HepG2 (cell line): Measurements from ENCODE around the gene RAB11FIP5. TPM values are rescaled to one million over a fixed set of nuclear protein-coding genes. Genes with fewer than 3 reads are reported as not detected.

Experiments
- AHDC1 ChIP-seq: sonication (generic); formaldehyde crosslinking; IDR thresholded peaks from 2 replicates; pipeline ENCODE4 v1.5.1; 2020; ENCODE audit warnings: mild to moderate bottlenecking, missing genetic modification reagents, borderline replicate concordance
- ARHGAP35 ChIP-seq: sonication (generic); formaldehyde crosslinking; IDR thresholded peaks from 2 replicates; pipeline ENCODE4 v1.9.0; 2022; ENCODE audit warnings: mild to moderate bottlenecking, inconsistent platforms, moderate library complexity, missing genetic modification reagents, borderline replicate concordance
- BHLHE40 ChIP-seq: IDR thresholded peaks from 2 replicates; pipeline ENCODE4 v1.6.1; 2011; ENCODE audit warnings: low read length, improper control_type of control experiment
- FIP1L1 ChIP-seq: fragments of 200-400 bp; formaldehyde crosslinking; IDR thresholded peaks from 2 replicates; pipeline ENCODE4 v1.6.1; 2018; ENCODE audit warnings: low read depth, mild to moderate bottlenecking, low read length, moderate library complexity, borderline replicate concordance; ENCODE audit not compliant: insufficient read depth
- KLF9 ChIP-seq: IDR thresholded peaks from 2 replicates; pipeline ENCODE4 v1.6.1; 2016; ENCODE audit warnings: low read depth
- MTA1 ChIP-seq: sonication (generic); formaldehyde crosslinking; IDR thresholded peaks from 2 replicates; pipeline ENCODE4 v1.4.0; 2020; ENCODE audit warnings: missing genetic modification reagents, mild to moderate bottlenecking, borderline replicate concordance
- MXD3 ChIP-seq: IDR thresholded peaks from 2 replicates; pipeline ENCODE4 v1.6.1; 2016; ENCODE audit warnings: mild to moderate bottlenecking, missing biosample characterization, missing genetic modification reagents
- NAIF1 ChIP-seq: sonication (generic); formaldehyde crosslinking; IDR thresholded peaks from 2 replicates; pipeline ENCODE4 v1.5.0; 2020; ENCODE audit warnings: mild to moderate bottlenecking, missing genetic modification reagents, borderline replicate concordance
- PAXIP1 ChIP-seq: sonication (generic); formaldehyde crosslinking; conservative IDR thresholded peaks from 2 replicates; pipeline ENCODE4 v1.4.0; 2020; ENCODE audit warnings: mild to moderate bottlenecking, missing genetic modification reagents, moderate library complexity
- PHF8 ChIP-seq: sonication (generic); formaldehyde crosslinking; IDR thresholded peaks from 2 replicates; pipeline ENCODE4 v1.5.0; 2020; ENCODE audit warnings: missing genetic modification reagents
- RXRB ChIP-seq: IDR thresholded peaks from 2 replicates; pipeline ENCODE4 v1.6.1; 2016; ENCODE audit warnings: borderline replicate concordance, missing genetic modification reagents, missing compliant biosample characterization
- SIN3A ChIP-seq: IDR thresholded peaks from 2 replicates; pipeline ENCODE4 v1.6.1; 2011; ENCODE audit warnings: low read depth, mild to moderate bottlenecking, control low read depth, low read length, borderline replicate concordance
- SNAPC5 ChIP-seq: sonication (generic); formaldehyde crosslinking; IDR thresholded peaks from 2 replicates; pipeline ENCODE4 v1.8.1; 2023; ENCODE audit warnings: mild to moderate bottlenecking, missing genetic modification reagents, borderline replicate concordance
- THAP11 ChIP-seq: IDR thresholded peaks from 2 replicates; pipeline ENCODE4 v1.6.1; 2016; ENCODE audit warnings: missing biosample characterization, missing genetic modification reagents
- TOE1 ChIP-seq: sonication (generic); formaldehyde crosslinking; IDR thresholded peaks from 2 replicates; pipeline ENCODE4 v1.4.0; 2020; ENCODE audit warnings: mild to moderate bottlenecking, missing genetic modification reagents
- ZNF30 ChIP-seq: sonication (generic); formaldehyde crosslinking; IDR thresholded peaks from 2 replicates; pipeline ENCODE4 v1.5.0; 2020; ENCODE audit warnings: mild to moderate bottlenecking, missing genetic modification reagents
- ZNF446 ChIP-seq: sonication (generic); formaldehyde crosslinking; IDR thresholded peaks from 2 replicates; pipeline ENCODE4 v1.5.0; 2020; ENCODE audit warnings: mild to moderate bottlenecking, missing genetic modification reagents
- ZNF768 ChIP-seq: sonication (generic); formaldehyde crosslinking; IDR thresholded peaks from 2 replicates; pipeline ENCODE4 v1.4.0; 2020; ENCODE audit warnings: missing genetic modification reagents
- polyA plus RNA-seq, 8 experiments: library from polyadenylated mRNA; depleted of rRNA in 3 of 8; stranded (reverse) in 7 of 8; unstranded in 1 of 8; fragments of >200 nt; fragmentation: Illumina TruSeq in 4 of 8; extraction: Trizol in 4 of 8; gene quantifications; 2 replicates each; pipeline versions ENCODE4 v1.2.1 to v1.2.3, GENCODE V29; 2011 to 2016; ENCODE audit warnings: low read depth in 4 of 8, missing spikeins in 1 of 8, mixed read lengths in 1 of 8; ENCODE audit not compliant: insufficient read depth in 1 of 8
- total RNA-seq, 5 experiments: library from RNA; depleted of rRNA; stranded (reverse); fragments of >200 nt; fragmentation: Illumina TruSeq; extraction: Trizol; gene quantifications; 2 replicates each; pipeline ENCODE4 v1.2.3, GENCODE V29; 2016; ENCODE audit warnings: low read depth in 1 of 5

RAB11FIP5 gene
- total and polyA plus RNA-seq, 2 of the 13 experiments (the other 11 are each of a cell fraction or from before 2014, with no cell fraction given) = 9.4 to 22.9 TPM

DNA sequence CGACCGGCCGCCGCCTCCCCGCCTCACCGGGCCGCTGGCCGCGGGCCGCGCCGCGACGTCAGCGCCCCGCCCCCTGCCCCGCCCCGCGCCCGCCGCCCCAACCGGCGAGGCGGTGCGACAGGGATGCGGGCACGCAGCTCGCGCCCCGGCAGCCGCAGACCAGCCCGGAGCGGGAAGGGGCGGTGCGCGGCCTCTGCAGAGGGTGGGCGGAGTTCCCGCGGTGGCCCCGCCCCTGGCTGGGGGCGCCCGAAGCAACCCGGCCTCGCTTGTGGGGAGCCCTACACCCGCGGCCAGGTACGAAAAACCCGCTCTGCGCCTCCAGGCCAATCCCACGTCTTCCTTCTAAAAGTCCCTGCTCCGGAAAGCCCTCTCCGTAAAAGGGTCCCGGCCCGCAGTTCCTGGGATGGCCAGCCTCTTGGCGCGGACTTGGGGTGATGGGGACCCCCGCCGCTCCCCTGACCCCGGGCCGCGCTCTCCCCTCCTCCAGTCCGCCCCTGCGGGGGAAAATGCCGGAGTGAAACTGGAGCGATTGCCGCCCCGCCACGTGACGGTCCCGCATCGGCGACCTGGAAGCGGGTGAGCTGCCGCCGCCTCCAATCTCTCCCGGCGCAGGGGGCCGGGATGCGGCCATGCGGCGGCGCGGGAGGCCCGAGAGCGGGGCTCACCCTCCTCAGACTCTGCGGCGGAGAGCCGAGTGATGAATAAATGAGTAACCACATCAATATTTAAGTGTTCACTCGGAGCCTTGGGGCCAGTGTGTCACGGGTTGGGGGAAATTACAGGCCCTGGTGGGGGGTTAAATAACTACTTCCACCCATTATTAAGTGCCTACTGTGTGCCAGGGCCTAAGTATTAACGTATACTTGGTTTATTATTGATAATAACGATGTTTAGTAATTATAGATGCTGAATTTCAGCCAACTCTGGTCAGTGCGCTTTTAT lies at the start of gene RAB11FIP5 (continued):
- 0 out of 2 replicates have a peak, but pooled peaks have one; percentile 33 for TF ChIP-seq KLF9 (CRISPR knock-in tag)
- peak; percentile 17; the same call in 1 of the 2 replicates for TF ChIP-seq SIN3A
- TF ChIP-seq RXRB (CRISPR knock-in tag) = peak; percentile 37; the same call in 1 of the 2 replicates
- no peak for TF ChIP-seq AHDC1 (CRISPR knock-in tag)
- TF ChIP-seq MXD3 (CRISPR knock-in tag) = peak; percentile 87
- no peak for TF ChIP-seq NAIF1 (CRISPR knock-in tag)
- TF ChIP-seq PHF8 (CRISPR knock-in tag) = peak; percentile 76; the same call in 1 of the 2 replicates
- TF ChIP-seq ZNF446 = no peak
- TF ChIP-seq TOE1 (CRISPR knock-in tag) = no peak
- peak; percentile 97 for TF ChIP-seq ARHGAP35 (CRISPR knock-in tag)
- TF ChIP-seq ZNF30 (CRISPR knock-in tag) = no peak
- peak; percentile 48; the same call in 1 of the 2 replicates for TF ChIP-seq PAXIP1 (CRISPR knock-in tag)
- TF ChIP-seq THAP11 (CRISPR knock-in tag) = no peak; the same call in 1 of the 2 replicates
- peak; percentile 47; the same call in 1 of the 2 replicates for TF ChIP-seq BHLHE40
- TF ChIP-seq ZNF768 (CRISPR knock-in tag) = peak; percentile 72; the same call in 1 of the 2 replicates
- no peak for TF ChIP-seq FIP1L1
- peak; percentile 77; the same call in 1 of the 2 replicates for TF ChIP-seq MTA1 (CRISPR knock-in tag)
- 0 out of 2 replicates have a peak, but pooled peaks have one; percentile 71 for TF ChIP-seq SNAPC5
